CD8-positive, alpha-beta memory T cell (primary cell): ENCODE data around the gene GSDMA. TPM values are rescaled to one million over a fixed set of nuclear protein-coding genes. Genes with fewer than 3 reads are reported as not detected.
A peak's percentile ranks its signal among the peaks of the same experiment; 100 is the strongest.

Experiments
- CTCF ChIA-PET: fragments of 350-600 bp; sonication (Branson Sonifier 250); formaldehyde crosslinking; loops from one replicate; lab custom pipeline; 2021; ENCODE audit warnings: antibody characterized with exemption; lab: Charles Lee
- POLR2A ChIA-PET: fragments of 350-600 bp; sonication (Branson Sonifier 250); formaldehyde crosslinking; loops from one replicate; lab custom pipeline; 2021; ENCODE audit warnings: antibody characterized with exemption; lab: Charles Lee
- DNase-seq, 5 donors: peaks; one replicate each; pipeline versions ENCODE4 v3.0.0 to v3.0.0-alpha.2; 2020 to 2022; ENCODE audit warnings: mixed read lengths in 1 of 5
- H3K27ac ChIP-seq: one replicate; pipeline ENCODE4 v1.7.0; 2013; ENCODE audit warnings: low read depth, mild to moderate bottlenecking, low read length, moderate library complexity
- H3K27me3 ChIP-seq: 2 replicates; pipeline ENCODE4 v1.7.0; 2013; ENCODE audit warnings: low read length, mild to moderate bottlenecking; ENCODE audit not compliant: insufficient read depth, poor library complexity, severe bottlenecking
- H3K36me3 ChIP-seq: 2 replicates; pipeline ENCODE4 v1.7.0; 2013; ENCODE audit warnings: mild to moderate bottlenecking, low read length, moderate library complexity; ENCODE audit not compliant: insufficient read depth
- H3K4me1 ChIP-seq: 2 replicates; pipeline ENCODE4 v1.7.0; 2013; ENCODE audit warnings: mild to moderate bottlenecking, low read length, moderate library complexity; ENCODE audit not compliant: insufficient read depth
- H3K4me3 ChIP-seq: 2 replicates; pipeline ENCODE4 v1.7.0; 2013; ENCODE audit warnings: mild to moderate bottlenecking, low read length
- H3K9me3 ChIP-seq: 2 replicates; pipeline ENCODE4 v1.7.0; 2013; ENCODE audit warnings: mild to moderate bottlenecking, low read length
- H3K27ac Mint-ChIP-seq, 8 donors: one replicate each; pipeline ENCODE4 v1.8.0; 2020 to 2021; ENCODE audit warnings: mixed read lengths in 8 of 8, mild to moderate bottlenecking in 6 of 8, inconsistent platforms in 3 of 8, moderate library complexity in 3 of 8
- H3K27me3 Mint-ChIP-seq, 2 donors: one replicate each; pipeline ENCODE4 v1.8.0; 2020 to 2021; ENCODE audit warnings: mixed read lengths in 2 of 2, mild to moderate bottlenecking in 1 of 2, moderate library complexity in 1 of 2
- H3K36me3 Mint-ChIP-seq, 3 donors: one replicate each; pipeline ENCODE4 v1.8.0; 2020 to 2021; ENCODE audit warnings: mixed read lengths in 3 of 3, inconsistent platforms in 1 of 3, mild to moderate bottlenecking in 1 of 3
- H3K4me1 Mint-ChIP-seq, 3 donors: one replicate each; pipeline ENCODE4 v1.8.0; 2020 to 2021; ENCODE audit warnings: mixed read lengths in 3 of 3, inconsistent platforms in 1 of 3, mild to moderate bottlenecking in 1 of 3
- H3K4me3 Mint-ChIP-seq, 7 donors: one replicate each; pipeline ENCODE4 v1.8.0; 2020 to 2021; ENCODE audit warnings: mixed read lengths in 7 of 7, mild to moderate bottlenecking in 6 of 7, moderate library complexity in 4 of 7, inconsistent platforms in 2 of 7
- H3K9me3 Mint-ChIP-seq, 5 donors: one replicate each; pipeline ENCODE4 v1.8.0; 2020 to 2022; ENCODE audit warnings: mixed read lengths in 5 of 5, mild to moderate bottlenecking in 3 of 5, moderate library complexity in 2 of 5, inconsistent platforms in 1 of 5
- polyA plus RNA-seq: library from polyadenylated mRNA; unstranded; fragments of 300-500 nt; fragmentation: Illumina TruSeq; gene quantifications from one replicate; pipeline ENCODE4 v1.2.3, GENCODE V29; 2021
- total RNA-seq, 2 experiments: library from RNA; stranded (reverse); gene quantifications; one replicate each; pipeline ENCODE4 v1.2.3, GENCODE V29; 2021

The GSDMA gene
- total and polyA plus RNA-seq, 3 experiments from 2014 or later = 0.14 TPM; not detected in 2

- no peak overlapping the region for H3K4me3 Mint-ChIP-seq
- no peaks in the 10 kb centered on the region for H3K27me3 ChIP-seq
- ChIA-PET POLR2A (no interaction called here), CTCF (interaction anchor here (2.2 to 2.4 kb wide), 2 partner anchors 11 kb away, joined by 7 to 8 read pairs; partner anchors contain the start of gene PSMD3)
- H3K27me3 Mint-ChIP-seq = peaks cover 8 to 45% of the 10 kb centered on the region in 2 donors
- H3K27ac ChIP-seq = no peak overlapping the region
- H3K4me1 Mint-ChIP-seq = peaks cover 4 to 28% (median 19%) of the 10 kb centered on the region in 3 donors
- no peaks in the 10 kb centered on the region for H3K9me3 Mint-ChIP-seq
- no peaks in the 10 kb centered on the region for H3K9me3 ChIP-seq
- no peak for DNase-seq
- peak overlapping the region in 2 of 8 donors; percentile 35 to 66 for H3K27ac Mint-ChIP-seq
- H3K36me3 ChIP-seq = no peaks in the 10 kb centered on the region
- H3K4me3 ChIP-seq = no peak overlapping the region
- peaks cover 6% of the 10 kb centered on the region for H3K4me1 ChIP-seq
- peaks cover 0 to 3% (median 0%) of the 10 kb centered on the region in 3 donors for H3K36me3 Mint-ChIP-seq
Measured at GRCh38 chr17:39968761-39969160, 6.0 kb downstream of the GSDMA start.

GRCh38 chr17:39969375-39969774 is 6.6 kb downstream of the GSDMA start:
- no peak for DNase-seq
- no peaks in the 10 kb centered on the region for H3K9me3 Mint-ChIP-seq
- H3K27me3 Mint-ChIP-seq = peaks cover 9 to 48% of the 10 kb centered on the region in 2 donors
- no peaks in the 10 kb centered on the region for H3K27me3 ChIP-seq
- ChIA-PET POLR2A (no interaction called here), CTCF (interaction anchor here (2.2 to 2.4 kb wide), 2 partner anchors 11 kb away, joined by 7 to 8 read pairs; partner anchors contain the start of gene PSMD3)
- no peaks in the 10 kb centered on the region for H3K4me1 ChIP-seq
- peaks cover 0 to 23% (median 15%) of the 10 kb centered on the region in 3 donors for H3K4me1 Mint-ChIP-seq
- peak overlapping the region in 1 of 7 donors; percentile 45 for H3K4me3 Mint-ChIP-seq
- no peak overlapping the region for H3K27ac ChIP-seq
- H3K36me3 Mint-ChIP-seq = peaks cover 0 to 3% (median 0%) of the 10 kb centered on the region in 3 donors
- no peak overlapping the region for H3K4me3 ChIP-seq
- H3K27ac Mint-ChIP-seq = peak overlapping the region in 2 of 8 donors; percentile 25 to 64
- no peaks in the 10 kb centered on the region for H3K36me3 ChIP-seq
- H3K9me3 ChIP-seq = no peaks in the 10 kb centered on the region

GRCh38 chr17:39970157-39970692 is 7.4 kb downstream of the GSDMA start:
- no peaks in the 10 kb centered on the region for H3K9me3 Mint-ChIP-seq
- ChIA-PET POLR2A (interaction anchor here (0.6 kb wide), 1 partner anchor 29 kb away, joined by 6 read pairs; no protein-coding TSS in a partner anchor), CTCF (interaction anchor here (2.2 kb wide), 1 partner anchor 10 kb away, joined by 8 read pairs; the partner anchor contains the start of gene PSMD3)
- H3K4me1 ChIP-seq = no peaks in the 10 kb centered on the region
- H3K27ac Mint-ChIP-seq = no peak overlapping the region
- no peaks in the 10 kb centered on the region for H3K36me3 ChIP-seq
- H3K4me1 Mint-ChIP-seq = peaks cover 0 to 23% (median 15%) of the 10 kb centered on the region in 3 donors
- no peaks in the 10 kb centered on the region for H3K9me3 ChIP-seq
- H3K36me3 Mint-ChIP-seq = peaks cover 0 to 3% (median 0%) of the 10 kb centered on the region in 3 donors
- peaks cover 9 to 49% of the 10 kb centered on the region in 2 donors for H3K27me3 Mint-ChIP-seq
- H3K4me3 Mint-ChIP-seq = no peak overlapping the region
- H3K27me3 ChIP-seq = no peaks in the 10 kb centered on the region
- H3K4me3 ChIP-seq = no peak overlapping the region
- DNase-seq = no peak
- no peak overlapping the region for H3K27ac ChIP-seq

- H3K27me3 ChIP-seq = no peaks in the 10 kb centered on the region
- H3K4me1 ChIP-seq = no peaks in the 10 kb centered on the region
- no peaks in the 10 kb centered on the region for H3K36me3 ChIP-seq
- no peak overlapping the region for H3K4me3 ChIP-seq
- CTCF ChIA-PET = interaction anchor here (1.2 kb wide), 1 partner anchor 12 kb away, joined by 3 read pairs; no protein-coding TSS in a partner anchor
- Mint-ChIP-seq H3K27ac (no peak overlapping the region), H3K4me1 (peaks cover 0 to 21% (median 12%) of the 10 kb centered on the region in 3 donors), H3K9me3 (no peaks in the 10 kb centered on the region), H3K4me3 (no peak overlapping the region), H3K27me3 (peaks cover 9 to 53% of the 10 kb centered on the region in 2 donors), H3K36me3 (peaks cover 0 to 3% (median 0%) of the 10 kb centered on the region in 3 donors)
- peak in 1 of 5 donors; percentile 23 for DNase-seq
- POLR2A ChIA-PET = no interaction called here
- H3K27ac ChIP-seq = no peak overlapping the region
- no peaks in the 10 kb centered on the region for H3K9me3 ChIP-seq
Measured at GRCh38 chr17:39971076-39971603, 8.3 kb downstream of the GSDMA start.

- peaks cover 0 to 3% (median 0%) of the 10 kb centered on the region in 3 donors for H3K36me3 Mint-ChIP-seq
- no peak overlapping the region for H3K27ac ChIP-seq
- no peak overlapping the region for H3K4me3 ChIP-seq
- DNase-seq = no peak
- peaks cover 13 to 51% of the 10 kb centered on the region in 2 donors for H3K27me3 Mint-ChIP-seq
- H3K4me3 Mint-ChIP-seq = no peak overlapping the region
- no peaks in the 10 kb centered on the region for H3K27me3 ChIP-seq
- no peaks in the 10 kb centered on the region for H3K4me1 ChIP-seq
- H3K9me3 Mint-ChIP-seq = no peaks in the 10 kb centered on the region
- H3K27ac Mint-ChIP-seq = no peak overlapping the region
- H3K36me3 ChIP-seq = no peaks in the 10 kb centered on the region
- peaks cover 0 to 10% (median 3%) of the 10 kb centered on the region in 3 donors for H3K4me1 Mint-ChIP-seq
- ChIA-PET CTCF (no interaction called here), POLR2A (no interaction called here)
- no peaks in the 10 kb centered on the region for H3K9me3 ChIP-seq
Measured at GRCh38 chr17:39972271-39972670, 9.5 kb downstream of the GSDMA start.

GRCh38 chr17:39973496-39973895 is 10.7 kb downstream of the GSDMA start:
- no peak overlapping the region for H3K4me3 Mint-ChIP-seq
- Histone ChIP-seq H3K36me3 (no peaks in the 10 kb centered on the region), H3K4me3 (no peak overlapping the region), H3K27ac (no peak overlapping the region), H3K4me1 (no peaks in the 10 kb centered on the region), H3K9me3 (no peaks in the 10 kb centered on the region), H3K27me3 (no peaks in the 10 kb centered on the region)
- DNase-seq = no peak
- peaks cover 13 to 48% of the 10 kb centered on the region in 2 donors for H3K27me3 Mint-ChIP-seq
- H3K4me1 Mint-ChIP-seq = peaks cover 0 to 5% (median 0%) of the 10 kb centered on the region in 3 donors
- peaks cover 0 to 3% (median 0%) of the 10 kb centered on the region in 3 donors for H3K36me3 Mint-ChIP-seq
- POLR2A ChIA-PET = no interaction called here
- CTCF ChIA-PET = interaction anchor here (0.9 to 1.0 kb wide), 2 partner anchors 11 to 265 kb away, joined by 3 read pairs; partner anchors contain the start of gene GSDMA
- no peaks in the 10 kb centered on the region for H3K9me3 Mint-ChIP-seq
- H3K27ac Mint-ChIP-seq = no peak overlapping the region

GRCh38 chr17:39974433-39974832 is 11.6 kb downstream of the GSDMA start:
- Mint-ChIP-seq H3K27me3 (peaks cover 16 to 45% of the 10 kb centered on the region in 2 donors), H3K4me1 (peaks cover 2 to 3% (median 3%) of the 10 kb centered on the region in 3 donors), H3K4me3 (no peak overlapping the region), H3K9me3 (no peaks in the 10 kb centered on the region), H3K36me3 (peaks cover 0 to under 1% (median 0%) of the 10 kb centered on the region in 3 donors), H3K27ac (peak overlapping the region in 2 of 8 donors; percentile 61 to 64)
- no peak overlapping the region for H3K27ac ChIP-seq
- DNase-seq = peak in 1 of 5 donors; percentile 17
- ChIA-PET CTCF (interaction anchor here (1.0 kb wide), 1 partner anchor 266 kb away, joined by 3 read pairs; no protein-coding TSS in a partner anchor), POLR2A (no interaction called here)
- no peaks in the 10 kb centered on the region for H3K36me3 ChIP-seq
- H3K27me3 ChIP-seq = no peaks in the 10 kb centered on the region
- no peaks in the 10 kb centered on the region for H3K9me3 ChIP-seq
- H3K4me1 ChIP-seq = peaks cover 2% of the 10 kb centered on the region
- H3K4me3 ChIP-seq = no peak overlapping the region

- POLR2A ChIA-PET = no interaction called here
- Histone ChIP-seq H3K9me3 (no peaks in the 10 kb centered on the region), H3K4me1 (peaks cover 9% of the 10 kb centered on the region)
Measured at GRCh38 chr17:39975801-39976200, 13.0 kb downstream of the GSDMA start.

More at GRCh38 chr17:39975801-39976200, 13.0 kb downstream of the GSDMA start:
- Mint-ChIP-seq H3K27me3 (peaks cover 12 to 36% of the 10 kb centered on the region in 2 donors), H3K9me3 (no peaks in the 10 kb centered on the region), H3K4me3 (no peak overlapping the region), H3K27ac (no peak overlapping the region), H3K4me1 (peaks cover 11 to 14% (median 13%) of the 10 kb centered on the region in 3 donors), H3K36me3 (peaks cover 0 to 5% (median 0%) of the 10 kb centered on the region in 3 donors)
- Histone ChIP-seq H3K27me3 (no peaks in the 10 kb centered on the region), H3K4me3 (no peak overlapping the region), H3K27ac (no peak overlapping the region), H3K36me3 (no peaks in the 10 kb centered on the region)
- CTCF ChIA-PET = interaction anchor here (0.8 to 2.5 kb wide), 3 partner anchors 18 to 28 kb away, joined by 3 to 10 read pairs (median 3); no protein-coding TSS in a partner anchor
- peak in 1 of 5 donors; percentile 5 for DNase-seq
